Islet of Langerhans (tissue), 1 donor: ENCODE measurements around the gene ATN1.

Experiments used
- FAIRE-seq: peaks from one replicate; lab custom pipeline; 2011; peaks lifted over from hg19 to GRCh38; lab: Jason Lieb, UNC

Gene ATN1

DNA sequence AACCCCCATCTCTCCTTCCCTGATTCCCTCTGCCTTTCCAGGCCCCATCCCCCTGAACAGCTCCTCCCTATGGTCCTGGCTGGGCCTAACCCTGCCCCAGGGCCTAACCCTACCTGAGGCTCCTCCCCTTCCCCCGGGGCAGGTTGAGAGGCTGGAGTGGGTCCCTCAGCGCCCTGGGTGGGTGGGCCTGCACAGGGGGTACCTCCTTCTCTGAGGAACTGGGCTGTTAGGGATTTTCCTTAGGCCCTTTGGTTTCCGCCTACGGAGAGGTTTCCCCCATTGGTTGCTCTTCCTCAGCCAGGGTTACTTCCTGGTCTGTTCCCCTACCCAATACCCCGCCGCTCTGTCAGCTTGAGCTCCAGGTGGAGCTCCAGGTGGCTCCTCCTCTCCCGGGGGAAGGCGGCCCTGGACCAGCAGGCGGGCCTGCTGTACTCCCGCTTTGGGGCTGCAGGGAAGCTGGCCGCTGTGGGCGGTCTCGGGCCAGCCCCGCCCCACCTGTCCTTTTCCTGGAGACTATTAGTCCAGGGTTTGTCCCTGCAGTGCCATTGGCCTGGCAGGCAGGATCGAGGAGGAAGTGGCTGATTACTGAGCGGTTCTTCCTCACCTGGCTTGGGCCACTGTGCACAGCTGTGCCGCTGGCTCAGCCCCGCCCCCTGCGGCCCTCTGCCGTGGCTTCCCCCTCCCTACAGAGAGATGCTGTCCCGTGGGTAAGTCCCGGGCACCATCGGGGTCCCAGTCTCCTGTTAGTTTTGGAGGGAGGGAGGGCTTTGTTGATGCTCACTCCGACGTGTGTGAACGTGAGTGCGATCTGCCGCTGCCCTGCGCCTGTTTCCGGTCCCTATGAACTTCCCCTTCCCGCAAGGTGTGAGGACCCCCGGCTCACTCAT, 18.5 kb downstream of the ATN1 start:
- FAIRE-seq: no peak

GRCh38 chr12:6946920-6947374, 19.2 kb downstream of the ATN1 start:
- FAIRE-seq: no peak

- no peak for FAIRE-seq
Observed at GRCh38 chr12:6947615-6948014, 19.9 kb downstream of the ATN1 start.

DNA sequence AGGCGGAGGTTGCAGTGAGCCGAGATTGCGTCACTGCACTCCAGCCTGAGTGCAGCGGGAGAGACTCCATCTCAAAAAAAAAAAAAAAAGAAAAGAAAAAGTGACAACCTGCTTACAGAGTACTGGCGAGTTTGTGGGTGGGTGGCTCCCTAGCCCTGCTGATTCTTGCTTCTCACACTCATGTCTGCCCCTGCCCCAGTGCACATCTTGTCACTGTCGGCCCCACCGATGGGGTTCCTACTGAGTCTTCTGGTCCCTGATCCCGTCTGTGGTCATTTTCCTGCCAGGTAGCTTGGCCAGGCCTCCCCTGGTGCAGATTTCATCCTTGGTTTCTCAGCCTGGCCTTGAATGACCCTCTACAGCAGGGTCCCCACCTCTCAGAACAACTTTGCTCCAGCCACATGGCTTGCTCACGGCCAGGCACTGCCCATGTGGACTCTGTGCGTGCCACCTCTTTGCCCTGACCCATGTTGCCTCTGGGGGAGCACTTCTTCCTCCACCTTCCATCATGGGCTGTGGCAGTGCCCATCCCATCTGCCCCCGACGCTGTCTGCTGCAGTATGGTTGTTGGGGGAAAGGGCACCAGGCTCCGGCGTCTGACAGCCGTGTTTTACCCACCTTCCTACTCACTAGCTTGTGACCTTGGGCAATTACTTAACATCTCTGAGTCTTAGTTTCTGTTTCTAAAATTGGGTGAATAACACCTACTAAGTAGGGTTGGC, 21.3 kb downstream of the ATN1 start:
- no peak for FAIRE-seq

- FAIRE-seq: no peak
Observed at GRCh38 chr12:6950401-6950801, 22.6 kb downstream of the ATN1 start.

DNA sequence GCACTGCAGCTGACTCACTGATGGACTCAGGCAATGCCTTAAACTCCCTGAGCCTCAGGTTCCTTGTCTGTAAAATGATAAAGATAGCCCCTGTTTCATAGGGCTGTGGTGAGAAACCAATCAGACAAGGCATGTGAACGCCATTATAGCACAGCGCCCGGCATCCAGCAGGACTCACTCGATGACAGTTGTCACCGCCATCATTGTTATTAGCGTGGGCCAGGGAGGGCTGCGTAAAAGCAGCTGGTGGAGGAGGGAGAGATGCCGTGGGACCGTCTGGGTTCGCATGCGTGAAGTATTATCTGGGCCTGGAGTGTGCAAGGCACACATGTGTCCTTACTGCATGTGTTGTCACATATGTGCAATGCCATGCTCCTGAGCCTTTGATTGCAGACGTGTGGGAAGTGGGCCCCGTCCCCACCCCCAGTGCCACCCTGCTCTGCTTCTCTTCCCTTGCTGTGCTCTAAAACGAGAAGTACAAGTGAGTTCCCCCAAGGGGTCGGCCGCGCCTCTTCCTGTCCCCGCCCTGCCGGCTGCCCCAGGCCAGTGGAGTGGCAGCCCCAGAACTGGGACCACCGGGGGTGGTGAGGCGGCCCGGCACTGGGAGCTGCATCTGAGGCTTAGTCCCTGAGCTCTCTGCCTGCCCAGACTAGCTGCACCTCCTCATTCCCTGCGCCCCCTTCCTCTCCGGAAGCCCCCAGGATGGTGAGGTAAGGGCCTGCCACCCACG, 23.2 kb downstream of the ATN1 start, which contains the start of gene PTPN6:
Gene PTPN6 (plus strand): TSS at position 546 of the 730 bp plus-strand sequence. CDS start 157 bp downstream, at position 703.
- FAIRE-seq: no peak

DNA sequence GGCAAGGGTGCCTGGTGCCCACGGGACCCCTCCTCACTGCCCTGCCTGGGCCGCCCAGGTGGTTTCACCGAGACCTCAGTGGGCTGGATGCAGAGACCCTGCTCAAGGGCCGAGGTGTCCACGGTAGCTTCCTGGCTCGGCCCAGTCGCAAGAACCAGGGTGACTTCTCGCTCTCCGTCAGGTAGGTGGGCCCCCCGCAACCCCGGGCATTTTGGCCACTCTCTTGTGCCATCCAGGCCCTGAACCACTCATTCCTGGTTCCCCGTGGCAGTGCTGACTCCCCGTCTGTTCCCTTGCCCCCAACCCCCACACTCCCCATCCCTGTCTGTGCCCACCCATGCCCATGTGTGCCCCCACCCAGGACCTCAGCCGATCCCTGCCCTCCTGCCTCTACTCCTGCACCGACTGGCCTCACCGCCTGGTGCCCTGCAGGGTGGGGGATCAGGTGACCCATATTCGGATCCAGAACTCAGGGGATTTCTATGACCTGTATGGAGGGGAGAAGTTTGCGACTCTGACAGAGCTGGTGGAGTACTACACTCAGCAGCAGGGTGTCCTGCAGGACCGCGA, 23.9 kb downstream of the ATN1 start:
- FAIRE-seq: no peak

- FAIRE-seq: no peak
Observed at GRCh38 chr12:6952121-6952862, 24.5 kb downstream of the ATN1 start.

GRCh38 chr12:6952863-6953441, 25.2 kb downstream of the ATN1 start:
- no peak for FAIRE-seq

DNA sequence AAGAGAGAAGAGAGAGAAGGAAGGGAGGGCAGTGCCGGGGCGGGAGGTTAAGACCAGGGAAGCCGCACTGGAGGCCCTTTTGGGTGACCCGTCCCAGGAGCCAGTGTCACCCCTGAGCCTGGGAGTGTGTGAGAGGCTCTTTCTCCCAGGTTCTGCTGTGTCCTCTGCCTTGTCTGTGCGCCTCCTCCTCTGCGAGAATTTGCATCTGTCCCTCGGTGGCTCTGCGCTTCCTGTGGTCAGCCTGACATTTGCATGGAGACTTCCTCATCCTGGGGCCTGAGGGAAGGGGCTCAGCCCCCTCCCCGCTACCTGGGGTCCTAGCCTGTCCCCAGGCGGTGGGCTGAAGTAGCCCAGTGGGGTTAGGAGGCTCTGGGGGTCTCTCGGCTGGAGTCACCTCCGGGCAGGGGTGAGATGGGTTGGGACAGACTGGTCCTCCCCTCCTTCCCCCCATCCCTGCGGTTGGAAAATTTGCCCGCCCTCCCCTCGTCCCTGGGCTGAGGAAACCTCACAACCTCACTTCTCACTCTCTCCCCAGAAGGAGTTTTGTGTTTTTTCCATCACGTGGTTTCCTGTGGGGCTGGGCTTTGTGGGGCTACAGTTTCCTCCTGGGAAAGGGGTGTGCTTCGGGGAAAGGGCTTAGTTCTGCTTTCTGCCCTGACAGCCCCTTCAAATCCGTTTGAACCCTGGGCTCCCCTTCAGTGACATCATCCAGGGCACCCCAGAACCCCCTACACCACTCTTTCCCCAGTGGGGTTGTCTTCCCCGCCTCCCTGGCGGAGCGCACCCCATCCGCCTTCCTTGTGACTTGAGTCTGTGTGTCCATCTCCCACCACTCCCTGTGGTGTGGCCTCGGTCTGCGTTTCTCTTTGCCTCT, 25.9 kb downstream of the ATN1 start:
- FAIRE-seq: no peak

DNA sequence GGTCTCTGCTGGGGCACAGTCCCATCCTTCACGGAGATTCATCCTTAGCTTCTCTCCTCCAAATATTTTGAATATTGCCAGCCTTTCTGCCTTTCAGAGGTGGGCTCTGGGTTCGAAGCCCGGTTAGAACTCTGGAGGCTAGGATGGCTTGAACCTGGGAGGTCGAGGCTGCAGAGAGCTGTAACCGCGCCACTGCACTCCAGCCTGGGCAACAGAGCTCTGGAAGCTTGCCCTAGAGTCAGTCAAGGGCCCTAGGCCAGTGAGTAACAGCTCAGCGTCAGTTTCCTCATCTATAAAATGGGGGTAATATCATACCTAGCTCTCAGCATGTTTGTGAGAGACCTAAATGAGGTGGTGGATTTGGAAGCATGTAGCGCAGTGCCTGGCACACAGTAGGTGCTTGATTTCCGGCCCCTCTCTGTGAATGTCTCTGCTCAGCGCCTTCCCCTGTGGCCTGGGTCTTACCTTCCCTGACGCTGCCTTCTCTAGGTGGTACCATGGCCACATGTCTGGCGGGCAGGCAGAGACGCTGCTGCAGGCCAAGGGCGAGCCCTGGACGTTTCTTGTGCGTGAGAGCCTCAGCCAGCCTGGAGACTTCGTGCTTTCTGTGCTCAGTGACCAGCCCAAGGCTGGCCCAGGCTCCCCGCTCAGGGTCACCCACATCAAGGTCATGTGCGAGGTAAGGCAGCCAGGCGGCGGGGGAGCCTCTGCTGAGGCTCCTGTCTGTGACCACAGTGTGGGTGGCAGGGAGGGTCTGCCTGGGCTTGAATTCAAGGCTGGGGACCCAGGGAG, 26.8 kb downstream of the ATN1 start:
- FAIRE-seq: no peak

DNA sequence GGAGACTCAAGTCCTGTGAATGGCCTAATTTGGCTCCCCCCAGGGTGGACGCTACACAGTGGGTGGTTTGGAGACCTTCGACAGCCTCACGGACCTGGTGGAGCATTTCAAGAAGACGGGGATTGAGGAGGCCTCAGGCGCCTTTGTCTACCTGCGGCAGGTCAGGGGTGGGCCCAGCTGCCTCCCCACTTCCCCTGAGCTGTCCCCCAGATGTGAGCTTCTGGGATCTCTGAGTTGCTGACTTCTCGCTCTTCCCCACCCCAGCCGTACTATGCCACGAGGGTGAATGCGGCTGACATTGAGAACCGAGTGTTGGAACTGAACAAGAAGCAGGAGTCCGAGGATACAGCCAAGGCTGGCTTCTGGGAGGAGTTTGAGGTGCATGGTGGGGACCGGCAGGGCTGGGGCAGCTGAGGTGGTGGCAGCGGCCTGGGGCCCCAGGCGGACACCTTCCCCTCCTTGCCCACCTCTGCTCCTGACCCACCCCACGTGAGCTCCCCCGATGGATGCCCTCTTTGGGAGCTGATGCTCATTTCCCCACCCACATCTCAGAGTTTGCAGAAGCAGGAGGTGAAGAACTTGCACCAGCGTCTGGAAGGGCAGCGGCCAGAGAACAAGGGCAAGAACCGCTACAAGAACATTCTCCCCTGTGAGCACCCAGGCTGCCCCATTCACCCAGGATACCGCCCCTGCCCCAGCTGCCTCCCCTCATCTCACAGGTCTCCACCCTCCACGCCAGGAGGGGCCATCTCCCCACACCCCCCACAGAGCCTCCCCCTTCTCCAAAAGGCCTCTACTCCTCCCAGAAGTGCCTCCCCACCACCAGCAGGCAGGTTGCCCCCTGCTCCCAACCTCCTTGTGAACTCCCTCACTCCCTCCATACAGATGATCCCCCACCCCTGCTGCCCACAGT, 27.6 kb downstream of the ATN1 start:
- no peak for FAIRE-seq

- FAIRE-seq: no peak
Observed at GRCh38 chr12:6956021-6956727, 28.4 kb downstream of the ATN1 start.

DNA sequence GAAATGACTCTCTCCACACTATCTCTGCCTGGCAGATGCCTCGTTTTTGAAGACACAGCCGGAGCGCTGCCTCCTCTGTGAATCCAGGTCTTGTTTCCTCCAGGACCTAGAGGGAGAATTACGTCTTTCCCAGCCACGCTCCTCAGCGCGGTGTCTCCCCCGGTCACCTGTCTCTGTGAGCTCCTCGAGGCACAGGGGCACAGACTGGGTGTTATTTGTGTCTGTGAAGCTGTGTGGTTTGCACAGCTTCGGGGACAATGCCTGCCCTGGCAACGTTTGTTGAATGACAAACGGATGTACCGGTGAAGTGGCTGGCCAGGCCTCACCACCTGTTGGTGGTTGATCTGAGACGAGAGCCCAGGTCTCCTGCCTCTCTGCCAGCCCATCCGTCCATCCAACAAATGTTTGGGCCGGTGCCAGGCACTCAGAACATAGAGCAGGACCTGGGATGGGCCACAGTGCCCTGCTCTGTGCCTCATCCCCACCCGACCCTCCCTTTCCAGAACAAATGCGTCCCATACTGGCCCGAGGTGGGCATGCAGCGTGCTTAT, 29.5 kb downstream of the ATN1 start:
- FAIRE-seq: no peak

DNA sequence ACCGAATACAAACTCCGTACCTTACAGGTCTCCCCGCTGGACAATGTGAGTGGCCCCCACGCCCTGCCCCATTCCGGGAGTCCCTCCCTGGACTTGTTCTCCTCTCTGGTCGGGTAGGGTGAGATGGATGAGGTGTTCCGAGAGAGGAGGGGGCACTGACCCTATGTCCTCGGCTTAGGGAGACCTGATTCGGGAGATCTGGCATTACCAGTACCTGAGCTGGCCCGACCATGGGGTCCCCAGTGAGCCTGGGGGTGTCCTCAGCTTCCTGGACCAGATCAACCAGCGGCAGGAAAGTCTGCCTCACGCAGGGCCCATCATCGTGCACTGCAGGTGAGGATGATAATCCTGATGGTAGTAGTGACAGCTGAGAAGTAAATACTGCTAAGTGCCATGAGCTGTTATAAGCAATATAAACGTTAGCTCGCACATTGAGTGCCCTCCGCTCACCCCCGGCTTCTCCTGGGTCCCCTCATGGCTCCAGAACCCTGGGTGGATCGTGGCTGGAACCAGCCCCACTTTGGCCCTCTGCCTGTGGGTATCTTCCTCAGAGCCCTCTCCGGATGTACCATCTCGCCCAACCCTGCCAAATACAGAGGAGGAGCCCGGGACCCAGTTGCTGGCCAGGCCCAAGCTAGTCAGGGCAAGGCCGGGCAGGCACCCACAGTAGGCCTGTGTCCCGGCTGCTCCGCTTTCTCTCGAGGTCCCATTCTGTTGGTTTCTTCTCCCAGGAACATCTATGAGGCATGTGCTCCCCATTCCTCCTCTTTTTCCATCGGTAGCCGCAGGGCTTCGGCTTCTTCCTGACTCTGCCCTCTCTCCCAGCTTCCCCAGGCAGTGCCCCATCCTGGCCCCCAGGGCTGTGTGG, 30.2 kb downstream of the ATN1 start:
- no peak for FAIRE-seq

DNA sequence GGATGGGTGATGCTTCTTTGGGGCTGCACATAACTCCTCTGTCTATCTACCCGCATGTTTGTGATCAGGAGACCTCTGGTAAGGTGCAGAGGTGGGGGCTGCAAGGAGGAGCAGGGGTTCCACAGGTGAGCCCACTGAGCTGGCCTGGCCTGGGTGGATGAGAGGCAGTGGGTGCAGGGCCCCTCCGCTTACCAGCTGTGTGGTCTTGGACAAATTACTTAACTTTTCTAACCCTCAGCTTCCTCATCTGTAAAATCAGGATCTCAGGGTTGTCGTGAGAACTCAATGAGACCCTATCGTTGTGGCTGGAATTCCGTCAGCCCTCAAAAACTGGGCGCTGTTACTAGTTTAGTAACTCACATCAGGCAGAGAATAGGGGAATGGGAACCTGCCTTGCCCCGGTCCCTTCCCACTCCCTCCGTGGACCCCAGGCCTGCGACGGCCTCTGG, 30.9 kb downstream of the ATN1 start:
- no peak for FAIRE-seq
